Liver (tissue), 9 donors: ENCODE measurements around the gene DCAF11. TPM values are rescaled to one million over a fixed set of nuclear protein-coding genes. Genes with fewer than 3 reads are reported as not detected.

ENCODE experiments used
- DNase-seq: peaks from one replicate; pipeline ENCODE4 v3.0.0-alpha.2; 2017; ENCODE audit warnings: low spot score
- H3K27ac ChIP-seq, 2 donors: one replicate each; pipeline ENCODE4 v1.7.0; 2013; ENCODE audit warnings: inconsistent platforms in 2 of 2, low read length in 2 of 2, control low read depth in 1 of 2, low read depth in 1 of 2, mild to moderate bottlenecking in 1 of 2
- H3K27me3 ChIP-seq, 4 donors: one replicate each; pipeline versions ENCODE4 v1.6.1 to v1.7.0; 2013; ENCODE audit warnings: low read length in 3 of 4, inconsistent platforms in 1 of 4, mild to moderate bottlenecking in 1 of 4, moderate library complexity in 1 of 4; ENCODE audit not compliant: control insufficient read depth in 4 of 4, insufficient read depth in 4 of 4
- H3K36me3 ChIP-seq, 4 donors: one replicate each; pipeline versions ENCODE4 v1.6.1 to v1.7.0; 2013; ENCODE audit warnings: low read length in 3 of 4, mild to moderate bottlenecking in 3 of 4, low read depth in 1 of 4, moderate library complexity in 1 of 4; ENCODE audit not compliant: control insufficient read depth in 4 of 4, insufficient read depth in 3 of 4
- H3K4me1 ChIP-seq, 4 donors: one replicate each; pipeline versions ENCODE4 v1.6.1 to v1.7.0; 2013; ENCODE audit warnings: low read length in 3 of 4, mild to moderate bottlenecking in 3 of 4, moderate library complexity in 1 of 4; ENCODE audit not compliant: control insufficient read depth in 4 of 4, insufficient read depth in 4 of 4
- H3K4me3 ChIP-seq, 3 donors: one replicate each; pipeline versions ENCODE4 v1.6.1 to v1.7.0; 2013; ENCODE audit warnings: low read length in 3 of 3, control low read depth in 1 of 3, low read depth in 1 of 3, mild to moderate bottlenecking in 1 of 3
- H3K9ac ChIP-seq, 2 donors: one replicate each; pipeline ENCODE4 v1.7.0; 2013; ENCODE audit warnings: low read length in 2 of 2, mild to moderate bottlenecking in 2 of 2, moderate library complexity in 2 of 2, control low read depth in 1 of 2, low read depth in 1 of 2
- H3K9me3 ChIP-seq, 4 donors: one replicate each; pipeline versions ENCODE4 v1.6.1 to v1.7.0; 2013; ENCODE audit warnings: low read length in 3 of 4; ENCODE audit not compliant: control insufficient read depth in 4 of 4
- EGR1 ChIP-seq, 2 donors: IDR thresholded peaks; 2 replicates each; pipeline ENCODE4 v1.6.1; 2016 to 2018; ENCODE audit warnings: antibody characterized with exemption in 2 of 2, low read depth in 2 of 2
- FOXA1 ChIP-seq: IDR thresholded peaks from 2 replicates; pipeline ENCODE4 v1.6.1; 2016; ENCODE audit warnings: antibody characterized with exemption
- FOXA2 ChIP-seq: IDR thresholded peaks from 2 replicates; pipeline ENCODE4 v1.6.1; 2016; ENCODE audit warnings: antibody characterized with exemption
- GABPA ChIP-seq, 2 donors: IDR thresholded peaks in 1 of 2; conservative IDR thresholded peaks in 1 of 2; 2 replicates each; pipeline ENCODE4 v1.6.1; 2016; ENCODE audit warnings: antibody characterized with exemption in 2 of 2, mild to moderate bottlenecking in 1 of 2, moderate library complexity in 1 of 2
- HNF4A ChIP-seq, 2 donors: conservative IDR thresholded peaks; 2 replicates each; pipeline ENCODE4 v1.6.1; 2016; ENCODE audit warnings: antibody characterized with exemption in 2 of 2, mild to moderate bottlenecking in 2 of 2
- JUND ChIP-seq, 2 donors: IDR thresholded peaks; 2 replicates each; pipeline ENCODE4 v1.6.1; 2016; ENCODE audit warnings: antibody characterized with exemption in 2 of 2
- RAD21 ChIP-seq, 2 donors: IDR thresholded peaks; 2 replicates each; pipeline ENCODE4 v1.6.1; 2016; ENCODE audit warnings: antibody characterized with exemption in 2 of 2, mild to moderate bottlenecking in 2 of 2
- RXRA ChIP-seq, 2 donors: IDR thresholded peaks; 2 replicates each; pipeline ENCODE4 v1.6.1; 2017 to 2018; ENCODE audit warnings: antibody characterized with exemption in 2 of 2, mild to moderate bottlenecking in 1 of 2
- SP1 ChIP-seq: IDR thresholded peaks from 2 replicates; pipeline ENCODE4 v1.6.1; 2018; ENCODE audit warnings: antibody characterized with exemption, mild to moderate bottlenecking
- WGBS: extraction: QIAGEN DNeasy Blood & Tissue Kit; methylation state at CpG from one replicate; pipeline ENCODE4 v1.1.7; 2013; 5-methylcytosine and 5-hydroxymethylcytosine counted together
- polyA plus RNA-seq, 2 donors: library from polyadenylated mRNA; stranded (reverse) in 1 of 2; unstranded in 1 of 2; fragments of 200-250 nt in 1 of 2; fragments of >200 nt in 1 of 2; fragmentation: Nextera tagmentation in 1 of 2; extraction: Ambion mirVana in 1 of 2; gene quantifications; one replicate each; pipeline versions ENCODE4 v1.2.1 to v1.2.3, GENCODE V29; 2013 to 2015
- total RNA-seq, 2 donors: library from RNA; depleted of rRNA; stranded (reverse); fragments of >200 nt; gene quantifications; one replicate each; pipeline ENCODE4 v1.2.3, GENCODE V29; 2014
- TF ChIP-seq, protein P1 (sequence below): IDR thresholded peaks from 2 replicates; pipeline ENCODE4 v1.6.1; 2016; ENCODE audit warnings: antibody characterized with exemption
- TF ChIP-seq, protein P2 (sequence below): fragments of 150-350 bp; IDR thresholded peaks from 2 replicates; pipeline ENCODE4 v1.5.1; 2017; ENCODE audit warnings: improper control_type of control experiment, low read depth, low read length; ENCODE audit not compliant: missing input control
- TF ChIP-seq, protein P3 (sequence below): IDR thresholded peaks from 2 replicates; pipeline ENCODE4 v1.6.1; 2016; ENCODE audit warnings: antibody characterized with exemption
- donor health status: healthy.
- donor health status: healthy.
- donor health status: healthy.
- donor health status: healthy.
- donor health status: healthy.

The DCAF11 gene
- total and polyA plus RNA-seq, 4 donors = 30.1 to 312 (median 167) TPM

DNA sequence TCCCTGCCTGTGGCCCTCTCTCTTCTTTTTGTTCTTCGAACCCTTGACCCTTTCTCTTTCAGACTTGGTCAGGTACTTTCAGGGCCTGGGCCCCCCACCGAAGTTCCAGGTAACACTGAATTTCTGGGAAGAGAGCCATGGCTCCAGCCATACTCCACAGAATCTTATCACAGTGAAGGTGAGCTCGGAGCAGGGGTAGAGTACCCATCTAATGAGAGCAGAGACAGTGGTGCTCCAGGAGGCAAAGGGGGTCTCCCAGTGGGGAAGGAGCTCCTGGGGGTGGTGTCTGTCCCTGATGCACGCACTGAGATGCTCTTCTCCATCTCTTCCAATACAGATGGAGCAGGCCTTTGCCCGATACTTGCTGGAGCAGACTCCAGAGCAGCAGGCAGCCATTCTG is 51.2 kb downstream of the DCAF11 start:
- Histone ChIP-seq H3K36me3 (peaks cover 20 to 55% (median 39%) of the 10 kb centered on the region in 4 donors), H3K27me3 (no peaks in the 10 kb centered on the region), H3K9ac (no peak overlapping the region), H3K4me3 (no peak overlapping the region), H3K9me3 (no peaks in the 10 kb centered on the region), H3K27ac (no peak overlapping the region), H3K4me1 (peaks cover 2 to 22% (median 17%) of the 10 kb centered on the region in 4 donors)
- no peak for DNase-seq
- TF ChIP-seq SP1 (no peak), FOXA2 (no peak), GABPA (IDR thresholded peaks at IDR 0.05 in 1 of 2, conservative IDR thresholded peaks at IDR 0.05 in 1 of 2) (no peak), FOXA1 (no peak), EGR1 (IDR thresholded peaks at IDR 0.05; ENCODE audit: low read depth in 2 of 2) (no peak), HNF4A (conservative IDR thresholded peaks at IDR 0.05) (no peak), RAD21 (IDR thresholded peaks at IDR 0.05) (no peak), RXRA (IDR thresholded peaks at IDR 0.05) (no peak), JUND (IDR thresholded peaks at IDR 0.05) (no peak)
- TF ChIP-seq, protein P1, sequence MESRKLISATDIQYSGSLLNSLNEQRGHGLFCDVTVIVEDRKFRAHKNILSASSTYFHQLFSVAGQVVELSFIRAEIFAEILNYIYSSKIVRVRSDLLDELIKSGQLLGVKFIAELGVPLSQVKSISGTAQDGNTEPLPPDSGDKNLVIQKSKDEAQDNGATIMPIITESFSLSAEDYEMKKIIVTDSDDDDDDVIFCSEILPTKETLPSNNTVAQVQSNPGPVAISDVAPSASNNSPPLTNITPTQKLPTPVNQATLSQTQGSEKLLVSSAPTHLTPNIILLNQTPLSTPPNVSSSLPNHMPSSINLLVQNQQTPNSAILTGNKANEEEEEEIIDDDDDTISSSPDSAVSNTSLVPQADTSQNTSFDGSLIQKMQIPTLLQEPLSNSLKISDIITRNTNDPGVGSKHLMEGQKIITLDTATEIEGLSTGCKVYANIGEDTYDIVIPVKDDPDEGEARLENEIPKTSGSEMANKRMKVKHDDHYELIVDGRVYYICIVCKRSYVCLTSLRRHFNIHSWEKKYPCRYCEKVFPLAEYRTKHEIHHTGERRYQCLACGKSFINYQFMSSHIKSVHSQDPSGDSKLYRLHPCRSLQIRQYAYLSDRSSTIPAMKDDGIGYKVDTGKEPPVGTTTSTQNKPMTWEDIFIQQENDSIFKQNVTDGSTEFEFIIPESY = no peak
- TF ChIP-seq, protein P2, sequence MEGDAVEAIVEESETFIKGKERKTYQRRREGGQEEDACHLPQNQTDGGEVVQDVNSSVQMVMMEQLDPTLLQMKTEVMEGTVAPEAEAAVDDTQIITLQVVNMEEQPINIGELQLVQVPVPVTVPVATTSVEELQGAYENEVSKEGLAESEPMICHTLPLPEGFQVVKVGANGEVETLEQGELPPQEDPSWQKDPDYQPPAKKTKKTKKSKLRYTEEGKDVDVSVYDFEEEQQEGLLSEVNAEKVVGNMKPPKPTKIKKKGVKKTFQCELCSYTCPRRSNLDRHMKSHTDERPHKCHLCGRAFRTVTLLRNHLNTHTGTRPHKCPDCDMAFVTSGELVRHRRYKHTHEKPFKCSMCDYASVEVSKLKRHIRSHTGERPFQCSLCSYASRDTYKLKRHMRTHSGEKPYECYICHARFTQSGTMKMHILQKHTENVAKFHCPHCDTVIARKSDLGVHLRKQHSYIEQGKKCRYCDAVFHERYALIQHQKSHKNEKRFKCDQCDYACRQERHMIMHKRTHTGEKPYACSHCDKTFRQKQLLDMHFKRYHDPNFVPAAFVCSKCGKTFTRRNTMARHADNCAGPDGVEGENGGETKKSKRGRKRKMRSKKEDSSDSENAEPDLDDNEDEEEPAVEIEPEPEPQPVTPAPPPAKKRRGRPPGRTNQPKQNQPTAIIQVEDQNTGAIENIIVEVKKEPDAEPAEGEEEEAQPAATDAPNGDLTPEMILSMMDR = no peak
- TF ChIP-seq, protein P3, sequence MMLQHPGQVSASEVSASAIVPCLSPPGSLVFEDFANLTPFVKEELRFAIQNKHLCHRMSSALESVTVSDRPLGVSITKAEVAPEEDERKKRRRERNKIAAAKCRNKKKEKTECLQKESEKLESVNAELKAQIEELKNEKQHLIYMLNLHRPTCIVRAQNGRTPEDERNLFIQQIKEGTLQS = no peak
- 93% methylated on average over 5 of the region's 5 CpGs for whole genome bisulfite sequencing

DNA sequence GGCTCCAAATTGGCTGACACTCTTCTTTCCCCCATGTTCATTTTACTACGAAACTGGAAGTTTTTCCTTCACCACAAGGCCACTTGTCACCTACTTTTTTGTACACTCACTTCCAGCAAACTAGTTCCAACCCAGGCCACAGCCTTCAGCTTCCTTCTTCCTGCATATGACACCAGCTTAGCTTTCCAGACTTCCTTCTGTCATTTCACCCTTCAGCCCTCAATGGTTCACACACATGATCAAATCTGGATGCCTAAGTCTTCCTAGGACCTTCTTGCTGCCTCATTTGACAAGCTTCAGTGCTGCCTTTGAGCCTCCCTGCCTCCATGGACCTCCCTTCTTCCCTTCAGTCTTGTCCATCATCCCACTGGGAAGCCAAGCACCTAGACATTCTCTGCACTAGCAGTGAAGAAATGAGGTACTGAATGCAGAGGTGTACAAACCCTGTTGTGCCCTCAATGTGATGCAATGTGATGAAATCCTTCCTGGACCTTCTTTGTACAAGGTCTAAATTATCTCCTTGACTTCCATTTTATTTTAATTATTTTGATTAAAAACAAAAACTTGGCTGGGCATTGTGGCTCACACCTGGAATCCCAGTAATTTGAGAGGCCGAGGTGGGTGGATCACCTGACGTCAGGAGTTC is 53.0 kb downstream of the DCAF11 start:
- no peaks in the 10 kb centered on the region for H3K9me3 ChIP-seq
- H3K27me3 ChIP-seq = no peaks in the 10 kb centered on the region
- H3K27ac ChIP-seq = no peak overlapping the region
- no peak overlapping the region for H3K9ac ChIP-seq
- H3K4me1 ChIP-seq = peaks cover 2 to 11% (median 6%) of the 10 kb centered on the region in 4 donors
- WGBS = 88% methylated on average over 3 of the region's 3 CpGs
- TF ChIP-seq EGR1 (IDR thresholded peaks at IDR 0.05; ENCODE audit: low read depth in 2 of 2) = no peak
- no peak for TF ChIP-seq HNF4A (conservative IDR thresholded peaks at IDR 0.05)
- no peak overlapping the region for H3K4me3 ChIP-seq
- no peak for DNase-seq
- peaks cover 23 to 56% (median 40%) of the 10 kb centered on the region in 4 donors for H3K36me3 ChIP-seq
